SJSA1 (cell line): ENCODE measurements around the gene SV2B. TPM values are rescaled to one million over a fixed set of nuclear protein-coding genes. Genes with fewer than 3 reads are reported as not detected.

ENCODE experiments used
- DNase-seq, 2 experiments: peaks; one replicate each; pipeline ENCODE4 v3.0.0-alpha.2; 2015 to 2020; ENCODE audit warnings: low spot score in 2 of 2, low read depth in 1 of 2
- H3K27ac ChIP-seq: fragments of 250-450 bp; sonication (Bioruptor Pico); 2 replicates; pipeline ENCODE4 v1.5.1; 2020; ENCODE audit warnings: mild to moderate bottlenecking, moderate library complexity
- H3K27me3 ChIP-seq: fragments of 250-450 bp; sonication (Bioruptor Pico); replicated peaks from 2 replicates; pipeline ENCODE4 v1.5.1; 2020; ENCODE audit warnings: mild to moderate bottlenecking, moderate library complexity
- H3K36me3 ChIP-seq: fragments of 250-450 bp; sonication (Bioruptor Pico); 2 replicates; pipeline ENCODE4 v1.5.1; 2020; ENCODE audit warnings: mild to moderate bottlenecking
- H3K4me1 ChIP-seq: fragments of 250-450 bp; sonication (Bioruptor Pico); replicated peaks from 2 replicates; pipeline ENCODE4 v1.6.1; 2021; ENCODE audit warnings: mild to moderate bottlenecking
- H3K4me3 ChIP-seq: fragments of 250-450 bp; sonication (Bioruptor Pico); 2 replicates; pipeline ENCODE4 v1.5.1; 2020; ENCODE audit warnings: mild to moderate bottlenecking
- H3K9me3 ChIP-seq: fragments of 250-450 bp; sonication (Bioruptor Pico); replicated peaks from 2 replicates; pipeline ENCODE4 v1.5.1; 2020; ENCODE audit warnings: mild to moderate bottlenecking
- total RNA-seq: library from RNA; depleted of rRNA; stranded (reverse); fragments of >200 nt; shearing (Covaris generic); gene quantifications from 2 replicates; pipeline ENCODE4 v1.2.3, GENCODE V29; 2014

The SV2B gene
- total RNA-seq, 1 experiment from 2014 or later = not detected

GRCh38 chr15:91224755-91225380, 124.8 kb downstream of the SV2B start:
- Histone ChIP-seq H3K36me3 (no peaks in the 10 kb centered on the region), H3K4me1 (no peaks in the 10 kb centered on the region), H3K9me3 (no peaks in the 10 kb centered on the region), H3K27ac (no peak overlapping the region), H3K4me3 (no peak overlapping the region), H3K27me3 (no peaks in the 10 kb centered on the region; the same call in 1 of the 2 replicates)
- peak in 1 of 2 experiments; percentile 9 for DNase-seq

- Histone ChIP-seq H3K4me3 (no peak overlapping the region), H3K9me3 (no peaks in the 10 kb centered on the region), H3K27ac (no peak overlapping the region), H3K4me1 (no peaks in the 10 kb centered on the region), H3K27me3 (no peaks in the 10 kb centered on the region; the same call in 1 of the 2 replicates), H3K36me3 (no peaks in the 10 kb centered on the region)
- no peak for DNase-seq
Observed at GRCh38 chr15:91225741-91226140, 125.7 kb downstream of the SV2B start.

DNA sequence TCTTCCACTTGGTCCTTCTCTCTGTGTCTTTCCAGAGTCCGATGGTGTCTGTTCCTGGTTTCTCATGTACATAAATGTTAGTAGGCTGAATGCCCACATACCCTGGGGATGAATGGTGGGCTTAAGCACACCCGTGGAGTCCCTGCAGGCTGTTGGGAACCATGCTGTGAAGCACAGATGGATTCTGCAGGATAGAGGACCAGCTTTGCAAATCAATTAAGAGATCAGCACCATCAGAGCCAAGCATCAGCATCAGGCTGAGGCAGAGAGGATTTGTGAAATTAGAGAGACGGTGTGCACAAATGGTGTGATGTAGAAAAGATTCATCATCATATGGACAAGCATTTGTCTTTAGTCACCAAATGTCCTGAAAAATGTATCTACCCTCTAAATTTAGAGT, 127.1 kb downstream of the SV2B start:
- no peaks in the 10 kb centered on the region; the same call in 1 of the 2 replicates for H3K27me3 ChIP-seq
- no peak overlapping the region for H3K27ac ChIP-seq
- no peak for DNase-seq
- no peaks in the 10 kb centered on the region for H3K9me3 ChIP-seq
- no peaks in the 10 kb centered on the region for H3K36me3 ChIP-seq
- H3K4me1 ChIP-seq = no peaks in the 10 kb centered on the region
- no peak overlapping the region for H3K4me3 ChIP-seq

DNA sequence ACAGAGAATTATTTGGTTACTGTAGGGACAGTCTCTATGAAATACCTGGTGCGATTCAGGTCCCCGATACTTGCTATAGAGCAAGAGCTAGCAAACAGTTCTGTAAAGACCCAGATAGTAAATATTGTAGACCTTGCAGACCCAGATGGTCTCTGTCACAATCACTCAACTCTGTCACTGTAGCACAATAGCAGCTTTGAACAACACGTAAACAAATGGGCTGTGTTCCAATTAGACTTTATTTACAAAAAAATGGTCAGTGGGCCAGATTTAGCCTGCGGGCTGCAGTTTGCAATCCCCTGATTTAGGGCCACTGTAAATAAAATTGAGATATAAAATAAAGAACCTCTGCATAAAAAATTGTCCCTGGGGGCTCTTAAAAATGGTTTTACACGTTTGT, 127.7 kb downstream of the SV2B start:
- no peak for DNase-seq
- no peaks in the 10 kb centered on the region; the same call in 1 of the 2 replicates for H3K27me3 ChIP-seq
- no peak overlapping the region for H3K4me3 ChIP-seq
- H3K4me1 ChIP-seq = no peaks in the 10 kb centered on the region
- H3K27ac ChIP-seq = no peak overlapping the region
- no peaks in the 10 kb centered on the region for H3K36me3 ChIP-seq
- H3K9me3 ChIP-seq = no peaks in the 10 kb centered on the region

- no peak for DNase-seq
- Histone ChIP-seq H3K4me3 (no peak overlapping the region), H3K27me3 (no peaks in the 10 kb centered on the region; the same call in 1 of the 2 replicates), H3K4me1 (no peaks in the 10 kb centered on the region), H3K27ac (no peak overlapping the region), H3K9me3 (no peaks in the 10 kb centered on the region), H3K36me3 (no peaks in the 10 kb centered on the region)
Observed at GRCh38 chr15:91228383-91228782, 128.3 kb downstream of the SV2B start.

DNA sequence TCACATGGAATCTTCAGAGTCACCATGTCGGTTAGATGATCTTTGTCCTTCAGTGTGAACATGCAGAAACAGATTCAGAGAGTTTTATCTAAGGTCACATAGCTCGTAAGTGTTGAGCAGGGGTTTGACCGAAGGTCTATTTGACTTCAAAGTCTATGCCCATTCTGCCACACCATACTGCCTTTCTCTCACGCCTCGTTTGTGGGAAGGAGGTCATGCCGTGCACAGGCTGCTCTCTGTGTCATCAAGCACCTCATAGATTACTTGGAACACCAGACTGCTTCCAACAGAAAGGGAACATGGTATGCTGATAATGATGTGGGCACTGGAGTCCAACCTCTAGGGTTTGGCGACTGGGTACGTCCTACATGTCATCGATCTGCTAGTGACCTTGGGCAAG, 128.8 kb downstream of the SV2B start:
- no peaks in the 10 kb centered on the region; the same call in 1 of the 2 replicates for H3K27me3 ChIP-seq
- H3K27ac ChIP-seq = no peak overlapping the region
- H3K4me1 ChIP-seq = no peaks in the 10 kb centered on the region
- H3K9me3 ChIP-seq = no peaks in the 10 kb centered on the region
- no peaks in the 10 kb centered on the region for H3K36me3 ChIP-seq
- no peak for DNase-seq
- H3K4me3 ChIP-seq = no peak overlapping the region

GRCh38 chr15:91231703-91232102, 131.6 kb downstream of the SV2B start:
- H3K9me3 ChIP-seq = no peaks in the 10 kb centered on the region

GRCh38 chr15:91234759-91235158, 134.7 kb downstream of the SV2B start:
- no peak overlapping the region for H3K27ac ChIP-seq
- no peak for DNase-seq
- H3K27me3 ChIP-seq = no peaks in the 10 kb centered on the region; the same call in 1 of the 2 replicates
- H3K4me1 ChIP-seq = no peaks in the 10 kb centered on the region
- H3K4me3 ChIP-seq = no peak overlapping the region
- H3K36me3 ChIP-seq = no peaks in the 10 kb centered on the region
- no peaks in the 10 kb centered on the region for H3K9me3 ChIP-seq

More at GRCh38 chr15:91231703-91232102, 131.6 kb downstream of the SV2B start:
- no peak overlapping the region for H3K27ac ChIP-seq
- no peak overlapping the region for H3K4me3 ChIP-seq
- no peaks in the 10 kb centered on the region; the same call in 1 of the 2 replicates for H3K27me3 ChIP-seq
- H3K4me1 ChIP-seq = no peaks in the 10 kb centered on the region
- DNase-seq = no peak
- H3K36me3 ChIP-seq = no peaks in the 10 kb centered on the region

GRCh38 chr15:91235376-91235775, 135.3 kb downstream of the SV2B start:
- H3K36me3 ChIP-seq = no peaks in the 10 kb centered on the region
- H3K4me1 ChIP-seq = no peaks in the 10 kb centered on the region
- no peaks in the 10 kb centered on the region for H3K9me3 ChIP-seq
- H3K4me3 ChIP-seq = no peak overlapping the region
- H3K27me3 ChIP-seq = no peaks in the 10 kb centered on the region; the same call in 1 of the 2 replicates
- DNase-seq = no peak
- H3K27ac ChIP-seq = no peak overlapping the region

DNA sequence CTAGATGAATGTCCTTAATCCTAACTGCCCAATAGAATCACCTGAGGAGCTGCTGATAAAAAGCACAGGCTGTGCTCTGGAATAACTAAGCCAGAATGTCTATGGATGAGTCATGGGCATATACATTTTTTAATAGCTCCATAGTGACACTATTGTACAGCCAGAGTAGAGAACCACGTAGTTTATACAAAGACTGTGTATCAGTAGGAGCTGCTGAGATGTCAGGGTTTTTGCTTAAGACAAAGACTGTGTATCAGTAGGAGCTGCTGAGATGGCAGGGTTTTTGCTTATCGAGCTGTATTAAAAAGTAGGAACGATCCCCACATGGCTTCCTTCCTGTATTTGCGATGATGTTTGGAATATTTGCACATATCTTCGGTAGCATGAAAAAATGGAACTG, 137.4 kb downstream of the SV2B start:
- DNase-seq = no peak
- no peak overlapping the region for H3K27ac ChIP-seq
- no peaks in the 10 kb centered on the region for H3K4me1 ChIP-seq
- H3K36me3 ChIP-seq = no peaks in the 10 kb centered on the region
- H3K27me3 ChIP-seq = peaks cover 5% of the 10 kb centered on the region; the same call in 1 of the 2 replicates
- H3K4me3 ChIP-seq = no peak overlapping the region
- no peaks in the 10 kb centered on the region for H3K9me3 ChIP-seq

- no peaks in the 10 kb centered on the region for H3K4me1 ChIP-seq
- no peak for DNase-seq
- no peak overlapping the region for H3K27ac ChIP-seq
- no peaks in the 10 kb centered on the region for H3K36me3 ChIP-seq
- no peak overlapping the region for H3K4me3 ChIP-seq
- no peaks in the 10 kb centered on the region for H3K9me3 ChIP-seq
- peaks cover 6% of the 10 kb centered on the region; the same call in 1 of the 2 replicates for H3K27me3 ChIP-seq
Observed at GRCh38 chr15:91238644-91239425, 138.8 kb downstream of the SV2B start.

DNA sequence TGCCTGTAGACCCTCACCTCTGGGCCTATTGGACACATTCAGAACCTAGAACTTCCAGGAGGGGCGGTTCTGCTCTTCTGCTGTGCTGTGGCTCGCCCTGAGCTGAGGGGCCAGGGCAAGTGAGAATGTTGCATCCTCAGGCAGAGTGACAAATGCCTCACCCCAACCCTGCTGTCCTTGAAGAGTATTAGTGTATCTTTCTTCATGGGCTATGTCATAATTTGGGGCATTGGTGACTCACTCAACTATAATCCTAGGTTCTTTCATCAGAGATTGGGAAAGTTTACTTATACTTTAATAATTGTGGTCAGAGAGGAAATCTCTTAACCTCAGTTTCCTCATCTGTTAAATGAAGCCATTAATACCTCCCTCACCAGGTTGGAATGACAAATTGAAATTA, 143.8 kb downstream of the SV2B start:
- DNase-seq = no peak
- no peaks in the 10 kb centered on the region for H3K36me3 ChIP-seq
- H3K27ac ChIP-seq = no peak overlapping the region
- H3K9me3 ChIP-seq = no peaks in the 10 kb centered on the region
- H3K4me1 ChIP-seq = no peaks in the 10 kb centered on the region
- no peak overlapping the region for H3K4me3 ChIP-seq
- peaks cover 6% of the 10 kb centered on the region; the same call in 1 of the 2 replicates for H3K27me3 ChIP-seq

- H3K36me3 ChIP-seq = no peaks in the 10 kb centered on the region
- peaks cover 6% of the 10 kb centered on the region; the same call in 1 of the 2 replicates for H3K27me3 ChIP-seq
- no peaks in the 10 kb centered on the region for H3K4me1 ChIP-seq
- no peak overlapping the region for H3K4me3 ChIP-seq
- no peaks in the 10 kb centered on the region for H3K9me3 ChIP-seq
- no peak overlapping the region for H3K27ac ChIP-seq
- no peak for DNase-seq
Observed at GRCh38 chr15:91244919-91245318, 144.9 kb downstream of the SV2B start.

DNA sequence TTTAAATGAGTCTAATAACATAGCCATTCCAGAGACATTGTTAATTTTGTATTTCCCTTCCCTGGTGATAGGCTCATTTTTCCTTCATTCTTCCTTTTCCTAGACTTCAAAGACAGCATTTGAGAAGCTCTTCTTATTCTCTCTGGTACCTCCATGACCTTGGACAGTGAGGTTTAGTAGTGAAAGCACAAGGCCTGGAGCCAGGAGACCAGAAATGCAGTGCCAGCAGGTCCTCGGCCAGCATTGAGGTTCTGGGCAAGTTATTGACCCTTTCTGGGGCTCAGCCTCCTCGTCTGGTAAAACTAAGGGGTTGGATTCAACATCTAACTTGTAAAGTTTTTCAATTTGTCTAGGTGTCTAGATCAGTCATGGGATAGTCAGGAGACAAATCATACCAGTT, 146.9 kb downstream of the SV2B start:
- H3K4me1 ChIP-seq = no peaks in the 10 kb centered on the region
- no peak for DNase-seq
- no peak overlapping the region for H3K27ac ChIP-seq
- peaks cover 4% of the 10 kb centered on the region; the same call in 1 of the 2 replicates for H3K27me3 ChIP-seq
- no peaks in the 10 kb centered on the region for H3K9me3 ChIP-seq
- no peak overlapping the region for H3K4me3 ChIP-seq
- no peaks in the 10 kb centered on the region for H3K36me3 ChIP-seq
